ENCODE data around the gene CDH4.

Gene CDH4

DNA sequence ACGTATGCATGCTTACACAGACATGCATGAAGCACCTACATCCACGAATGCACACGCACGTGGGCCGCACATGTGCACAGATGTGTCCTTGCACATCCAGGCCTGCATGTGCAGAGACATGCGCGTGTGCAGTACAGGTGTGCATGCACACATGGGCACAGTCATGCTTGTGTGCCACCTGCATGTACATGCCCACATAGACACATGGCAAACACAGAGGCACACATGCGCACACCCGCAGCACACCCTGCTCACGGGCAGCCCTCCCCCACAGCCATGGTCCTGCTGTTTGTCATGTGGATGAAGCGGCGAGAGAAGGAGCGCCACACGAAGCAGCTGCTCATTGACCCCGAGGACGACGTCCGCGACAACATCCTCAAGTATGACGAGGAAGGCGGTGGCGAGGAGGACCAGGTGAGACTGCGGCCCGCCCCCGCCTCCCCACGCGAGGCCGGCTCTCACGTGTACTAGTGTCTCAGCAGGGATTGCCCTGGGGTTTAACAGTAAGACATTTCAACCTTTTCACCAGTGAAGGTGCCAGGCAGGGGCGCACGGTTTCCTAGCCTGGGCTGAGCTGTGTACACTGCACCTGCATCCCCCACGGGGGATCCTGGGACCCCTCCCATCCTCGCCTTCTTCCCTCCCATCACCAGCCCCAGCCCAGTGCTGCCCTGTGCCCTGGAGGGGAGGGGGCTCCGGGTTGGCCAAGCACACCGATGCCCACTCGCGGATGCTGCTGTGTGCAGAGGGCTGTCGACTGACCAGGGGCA, 680.8 kb downstream of the CDH4 start:
- DNase-seq (ENCODE audit: low spot score in 2 of 2) = peak in 1 of 2 experiments; percentile 3
- Histone ChIP-seq H3K36me3 (replicated peaks) (no peaks in the 10 kb centered on the region), H3K4me3 (no peak overlapping the region), H3K27me3 (ENCODE audit: low read depth) (no peaks in the 10 kb centered on the region), H3K4me1 (no peaks in the 10 kb centered on the region), H3K9me3 (no peaks in the 10 kb centered on the region)
- in situ Hi-C loops (cut with MboI; ENCODE audit: low sequenced_read_pairs) = no loop called here

DNA sequence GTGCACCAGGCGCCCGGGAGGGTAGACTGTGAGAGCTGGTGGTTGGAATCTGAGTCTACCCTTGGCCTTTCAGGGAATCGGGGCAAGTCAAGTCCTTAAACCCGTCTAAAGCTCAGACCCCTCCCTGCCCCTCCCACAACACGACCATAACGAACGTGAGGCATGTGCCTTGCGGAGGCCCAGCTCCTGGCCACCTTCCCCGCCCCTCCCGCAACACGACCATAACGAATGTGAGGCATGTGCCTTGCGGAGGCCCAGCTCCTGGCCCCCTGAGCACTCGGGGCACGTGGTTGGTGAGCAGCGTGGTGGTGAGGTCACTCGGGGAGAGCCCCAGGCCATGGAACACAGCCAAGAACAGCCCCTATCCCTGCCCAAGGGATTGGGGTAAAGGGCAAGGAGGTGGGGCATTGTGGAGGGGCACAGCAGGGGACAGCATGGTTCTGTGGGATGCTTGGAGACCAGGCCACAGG, 681.5 kb downstream of the CDH4 start:
- H3K4me1 ChIP-seq = no peaks in the 10 kb centered on the region
- no peaks in the 10 kb centered on the region for H3K9me3 ChIP-seq
- peak in 1 of 2 experiments; percentile 5 for DNase-seq (ENCODE audit: low spot score in 2 of 2)
- H3K36me3 ChIP-seq (replicated peaks) = no peaks in the 10 kb centered on the region
- H3K27me3 ChIP-seq (ENCODE audit: low read depth) = no peaks in the 10 kb centered on the region
- in situ Hi-C loops (cut with MboI; ENCODE audit: low sequenced_read_pairs) = no loop called here
- H3K4me3 ChIP-seq = no peak overlapping the region

DNA sequence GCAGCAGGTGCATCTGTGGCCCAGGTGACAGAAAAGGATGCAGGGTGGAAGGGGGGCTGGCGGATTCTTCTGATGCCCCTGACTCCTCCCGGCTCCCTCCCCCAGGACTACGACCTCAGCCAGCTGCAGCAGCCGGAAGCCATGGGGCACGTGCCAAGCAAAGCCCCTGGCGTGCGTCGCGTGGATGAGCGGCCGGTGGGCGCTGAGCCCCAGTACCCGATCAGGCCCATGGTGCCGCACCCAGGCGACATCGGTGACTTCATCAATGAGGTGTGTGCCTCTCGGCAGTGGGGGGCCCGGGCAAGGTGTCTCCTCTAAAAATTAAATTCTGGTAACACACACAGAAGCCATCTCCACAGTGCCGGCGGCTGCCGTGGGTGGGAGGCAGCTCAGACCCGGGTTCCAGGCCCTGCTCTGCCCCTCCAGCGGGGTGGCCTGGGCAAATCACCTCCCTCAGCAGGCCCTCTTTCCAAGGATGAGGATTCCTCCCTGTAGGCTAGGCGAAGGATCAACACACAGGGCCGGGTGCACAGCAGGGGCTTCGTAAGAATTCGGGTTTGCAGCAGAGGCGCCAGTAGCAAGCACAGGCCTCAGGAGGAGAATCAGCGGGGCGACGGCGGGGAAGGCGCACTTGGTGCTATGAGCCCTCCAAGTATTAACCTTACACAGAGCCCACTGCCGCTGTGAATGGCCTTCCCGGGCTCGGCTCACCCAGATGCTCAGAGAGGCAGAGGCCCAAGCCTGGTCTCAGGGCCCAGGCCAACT, 682.1 kb downstream of the CDH4 start:
- no peak overlapping the region for H3K4me3 ChIP-seq
- H3K27me3 ChIP-seq (ENCODE audit: low read depth) = no peaks in the 10 kb centered on the region
- no peaks in the 10 kb centered on the region for H3K36me3 ChIP-seq (replicated peaks)
- peak in 1 of 2 experiments; percentile 6 for DNase-seq (ENCODE audit: low spot score in 2 of 2)
- in situ Hi-C loops (cut with MboI; ENCODE audit: low sequenced_read_pairs) = no loop called here
- no peaks in the 10 kb centered on the region for H3K9me3 ChIP-seq
- no peaks in the 10 kb centered on the region for H3K4me1 ChIP-seq

DNA sequence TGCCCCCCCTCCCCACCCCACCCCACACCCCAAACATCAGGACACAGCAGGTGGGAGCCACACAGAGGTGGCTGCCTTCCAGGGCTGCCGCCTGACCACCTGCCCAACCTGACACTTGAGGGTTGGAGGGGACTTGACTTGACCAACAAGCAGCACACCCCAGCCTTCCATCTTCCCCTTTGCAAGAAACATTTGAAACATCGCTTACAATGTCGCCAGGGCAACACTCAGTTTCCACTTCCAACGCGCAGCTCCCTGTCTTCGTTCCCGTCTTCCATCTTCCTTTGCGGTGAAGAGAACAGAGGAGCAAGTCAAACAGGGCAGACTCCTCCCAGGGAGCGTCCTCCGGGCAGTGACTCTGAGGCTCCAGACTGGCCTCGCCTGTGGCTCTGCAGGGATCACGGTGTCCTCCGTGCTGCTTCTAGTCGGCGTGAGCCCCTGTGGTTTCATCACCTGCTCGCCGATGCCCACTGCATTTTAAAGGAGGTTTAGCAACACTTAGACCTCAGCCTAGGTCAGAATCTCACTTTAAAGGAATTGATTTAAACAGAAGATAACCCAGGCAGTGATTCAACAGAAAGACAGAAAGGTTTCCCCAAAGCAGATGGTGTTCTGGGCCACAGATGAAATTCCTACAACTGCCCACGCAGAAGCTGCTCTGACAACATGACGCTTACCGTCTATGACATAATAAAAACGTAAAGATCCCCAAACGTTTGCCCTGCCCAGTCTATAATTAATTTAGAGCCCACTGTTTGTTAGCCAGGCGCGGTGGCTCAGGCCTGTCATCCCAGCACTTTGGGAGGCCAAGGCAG, 682.9 kb downstream of the CDH4 start:
- Histone ChIP-seq H3K36me3 (replicated peaks) (no peaks in the 10 kb centered on the region), H3K27me3 (ENCODE audit: low read depth) (no peaks in the 10 kb centered on the region), H3K4me1 (no peaks in the 10 kb centered on the region), H3K4me3 (no peak overlapping the region), H3K9me3 (no peaks in the 10 kb centered on the region)
- peak in 1 of 2 experiments; percentile 3 for DNase-seq (ENCODE audit: low spot score in 2 of 2)
- in situ Hi-C loops (cut with MboI; ENCODE audit: low sequenced_read_pairs) = no loop called here

DNA sequence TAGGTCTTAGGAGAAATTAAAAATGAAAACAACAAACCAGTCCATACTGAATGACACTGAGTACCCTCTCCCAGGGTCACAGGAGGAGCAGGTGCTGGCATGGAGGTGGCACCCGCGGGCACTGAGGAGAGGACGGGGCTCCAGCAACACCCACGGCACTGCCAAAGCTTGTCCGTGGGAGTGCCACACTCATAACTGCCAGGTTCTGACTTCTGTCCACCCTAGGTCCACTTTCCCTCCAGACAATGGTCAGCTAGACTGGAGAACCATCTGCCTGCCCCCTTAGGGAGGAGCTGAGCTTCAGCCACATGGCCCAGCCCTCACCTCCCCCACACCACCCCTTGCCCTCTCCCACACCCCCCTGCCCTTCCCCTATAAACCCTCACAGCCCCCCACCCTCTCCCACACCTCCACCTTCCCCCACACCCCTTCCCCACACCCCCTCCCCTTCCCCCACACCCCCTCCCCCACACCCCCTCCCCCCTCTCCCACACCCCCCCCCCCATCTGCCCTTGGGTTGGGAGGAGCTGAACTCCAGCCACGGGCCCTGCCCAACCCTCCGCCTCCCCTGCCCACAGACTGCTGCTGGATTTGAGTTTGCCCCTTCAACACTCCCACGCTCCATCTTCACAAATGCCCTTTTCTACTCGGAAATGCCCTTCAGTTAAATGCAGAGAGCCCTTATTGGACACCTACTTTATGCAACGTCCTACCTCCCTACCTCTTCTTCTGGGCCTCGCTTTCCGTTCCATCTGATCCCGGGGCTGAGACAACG, 684.1 kb downstream of the CDH4 start:
- H3K4me1 ChIP-seq = no peaks in the 10 kb centered on the region
- in situ Hi-C loops (cut with MboI; ENCODE audit: low sequenced_read_pairs) = no loop called here
- H3K4me3 ChIP-seq = no peak overlapping the region
- no peaks in the 10 kb centered on the region for H3K36me3 ChIP-seq (replicated peaks)
- H3K9me3 ChIP-seq = no peaks in the 10 kb centered on the region
- DNase-seq (ENCODE audit: low spot score in 2 of 2) = peak in 1 of 2 experiments; percentile 1
- H3K27me3 ChIP-seq (ENCODE audit: low read depth) = no peaks in the 10 kb centered on the region

DNA sequence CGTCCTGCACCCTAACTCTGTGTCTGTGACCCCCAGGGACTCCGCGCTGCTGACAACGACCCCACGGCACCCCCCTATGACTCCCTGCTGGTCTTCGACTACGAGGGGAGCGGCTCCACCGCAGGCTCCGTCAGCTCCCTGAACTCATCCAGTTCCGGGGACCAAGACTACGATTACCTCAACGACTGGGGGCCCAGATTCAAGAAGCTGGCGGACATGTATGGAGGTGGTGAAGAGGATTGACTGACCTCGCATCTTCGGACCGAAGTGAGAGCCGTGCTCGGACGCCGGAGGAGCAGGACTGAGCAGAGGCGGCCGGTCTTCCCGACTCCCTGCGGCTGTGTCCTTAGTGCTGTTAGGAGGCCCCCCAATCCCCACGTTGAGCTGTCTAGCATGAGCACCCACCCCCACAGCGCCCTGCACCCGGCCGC, 684.7 kb downstream of the CDH4 start:
- Histone ChIP-seq H3K4me3 (no peak overlapping the region), H3K36me3 (replicated peaks) (no peaks in the 10 kb centered on the region), H3K27me3 (ENCODE audit: low read depth) (no peaks in the 10 kb centered on the region), H3K4me1 (no peaks in the 10 kb centered on the region), H3K9me3 (no peaks in the 10 kb centered on the region)
- DNase-seq (ENCODE audit: low spot score in 2 of 2) = peak in 1 of 2 experiments; percentile 4
- in situ Hi-C loops (cut with MboI; ENCODE audit: low sequenced_read_pairs) = no loop called here

DNA sequence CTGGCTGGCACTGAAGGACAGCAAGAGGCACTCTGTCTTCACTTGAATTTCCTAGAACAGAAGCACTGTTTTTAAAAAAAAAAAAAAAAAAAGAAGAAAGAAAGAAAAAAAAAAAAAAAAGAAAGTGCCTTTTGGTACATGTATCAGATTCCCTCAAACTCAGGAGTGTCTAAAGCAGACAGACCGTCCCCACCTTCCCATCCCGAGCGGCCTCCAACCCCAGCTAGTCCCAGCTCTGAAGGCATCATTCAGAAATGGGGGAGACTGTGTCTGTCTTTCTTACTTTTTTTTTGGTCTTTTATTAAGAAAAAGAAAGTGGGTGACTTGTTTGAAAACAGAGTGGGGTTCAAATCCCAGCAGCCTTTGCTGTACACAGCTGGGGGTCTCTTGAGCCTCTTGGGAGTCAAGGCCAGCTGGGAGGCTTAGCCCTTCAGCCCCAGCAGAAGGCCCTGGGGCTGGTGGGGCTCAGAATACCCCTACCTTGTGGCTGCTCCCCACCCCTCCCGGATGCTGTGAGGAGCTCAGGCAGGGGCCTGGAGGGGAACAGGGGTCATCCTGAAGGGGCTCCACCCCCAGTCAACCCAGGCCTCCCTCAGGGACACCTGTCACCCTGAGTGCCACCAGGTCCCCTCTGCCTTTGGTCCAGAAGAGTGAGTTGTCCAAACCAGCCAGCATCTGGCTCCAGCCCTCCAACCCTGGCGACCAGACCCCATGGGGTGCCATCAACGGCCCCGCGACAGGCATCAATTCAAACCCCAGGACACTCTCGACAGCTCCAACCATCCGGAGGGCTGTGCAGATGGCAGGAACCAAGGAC, 685.3 kb downstream of the CDH4 start:
- Histone ChIP-seq H3K4me3 (no peak overlapping the region), H3K9me3 (no peaks in the 10 kb centered on the region), H3K27me3 (ENCODE audit: low read depth) (no peaks in the 10 kb centered on the region), H3K4me1 (no peaks in the 10 kb centered on the region), H3K36me3 (replicated peaks) (no peaks in the 10 kb centered on the region)
- in situ Hi-C loops (cut with MboI; ENCODE audit: low sequenced_read_pairs) = no loop called here
- DNase-seq (ENCODE audit: low spot score in 2 of 2) = no peak

DNA sequence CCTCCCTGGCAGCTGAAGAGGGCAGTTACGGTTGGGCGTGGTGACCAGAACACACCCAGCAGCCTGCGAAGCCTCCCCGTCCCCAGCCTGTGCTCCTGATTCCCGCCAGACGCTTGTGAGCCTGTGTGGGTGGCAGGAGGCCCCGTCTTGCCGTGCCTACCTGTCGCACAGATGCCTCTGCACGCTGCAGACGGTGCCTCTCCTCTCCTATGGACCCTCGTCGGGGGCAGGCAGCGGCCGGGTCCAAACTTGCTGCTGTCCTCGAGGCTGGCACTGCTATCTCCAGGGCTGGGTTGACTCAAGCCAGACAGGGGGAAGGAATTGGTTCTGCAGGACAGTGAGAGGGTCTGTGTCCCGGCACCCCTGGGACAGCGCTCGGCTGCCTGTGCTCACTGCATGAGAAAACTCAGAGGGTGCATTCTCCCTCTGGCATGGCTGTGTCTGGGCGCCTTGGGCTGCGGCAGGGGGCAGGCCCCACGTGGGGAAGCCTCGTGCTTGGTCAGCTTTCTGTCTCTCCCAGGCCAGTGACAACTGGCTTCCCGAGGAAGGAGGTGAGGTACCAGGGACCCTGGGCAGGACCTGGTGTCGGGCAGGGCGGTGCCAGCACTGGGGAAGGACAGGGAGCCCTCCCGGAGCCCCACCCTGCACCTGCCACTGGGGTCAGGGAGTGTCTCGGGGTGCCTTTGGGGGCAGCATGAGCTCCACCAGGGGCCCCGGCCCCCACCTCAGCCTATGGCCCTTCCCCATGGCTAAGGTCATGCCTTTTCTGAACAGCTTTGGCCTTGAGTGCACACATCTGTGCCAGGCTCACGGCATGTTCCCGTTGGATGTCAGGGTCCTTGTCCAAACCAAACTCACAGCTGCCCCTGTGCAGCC, 686.1 kb downstream of the CDH4 start:
- in situ Hi-C loops (cut with MboI; ENCODE audit: low sequenced_read_pairs) = no loop called here
- Histone ChIP-seq H3K36me3 (replicated peaks) (no peaks in the 10 kb centered on the region), H3K27me3 (ENCODE audit: low read depth) (no peaks in the 10 kb centered on the region), H3K9me3 (no peaks in the 10 kb centered on the region), H3K4me3 (no peak overlapping the region), H3K4me1 (no peaks in the 10 kb centered on the region)
- DNase-seq (ENCODE audit: low spot score in 2 of 2) = no peak

DNA sequence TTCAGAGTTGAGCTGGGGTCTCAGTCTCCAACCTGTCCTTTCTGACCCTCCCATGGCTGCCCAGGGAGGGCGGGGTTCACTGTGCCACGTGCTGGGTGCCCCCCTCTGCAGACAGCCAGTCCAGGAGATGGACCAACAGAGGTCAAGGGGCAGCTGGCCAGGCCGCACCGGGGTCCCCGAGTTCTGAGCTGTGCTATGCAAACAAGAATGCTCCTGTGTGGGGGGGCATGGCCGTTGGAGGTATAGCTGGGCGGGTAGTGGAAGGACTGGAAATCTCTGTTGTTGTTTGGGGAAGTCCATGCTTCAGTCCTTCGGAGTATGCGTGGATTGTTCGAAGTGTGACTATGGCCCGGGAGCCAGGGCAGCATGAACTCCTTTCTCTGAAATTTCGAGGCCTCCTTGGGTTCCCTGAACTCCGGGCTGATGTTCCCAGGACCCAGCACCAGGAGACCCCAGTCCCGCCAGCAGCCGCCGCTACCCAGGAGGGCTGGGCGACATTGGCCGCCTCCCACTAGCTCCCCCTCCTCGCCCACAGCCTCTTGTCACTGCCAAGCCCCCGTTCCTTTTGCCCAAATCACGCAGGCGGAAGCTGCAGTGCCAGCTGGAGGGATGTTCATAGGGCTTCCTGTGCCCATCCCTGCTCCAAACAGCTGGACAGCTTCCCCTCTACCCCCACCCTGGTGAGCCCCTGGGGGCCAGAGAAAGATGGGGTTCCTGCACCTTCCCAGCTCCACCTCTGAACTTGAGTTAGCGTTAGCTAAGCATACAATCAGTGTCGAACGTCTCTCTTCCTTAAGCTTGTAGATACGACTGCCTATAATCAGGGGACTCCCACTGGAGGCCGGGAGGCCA, 687.0 kb downstream of the CDH4 start:
- H3K9me3 ChIP-seq = no peaks in the 10 kb centered on the region
- no peaks in the 10 kb centered on the region for H3K4me1 ChIP-seq
- no peak overlapping the region for H3K4me3 ChIP-seq
- in situ Hi-C loops (cut with MboI; ENCODE audit: low sequenced_read_pairs) = no loop called here
- DNase-seq (ENCODE audit: low spot score in 2 of 2) = peak in 1 of 2 experiments; percentile 3
- H3K36me3 ChIP-seq (replicated peaks) = no peaks in the 10 kb centered on the region
- H3K27me3 ChIP-seq (ENCODE audit: low read depth) = no peaks in the 10 kb centered on the region

DNA sequence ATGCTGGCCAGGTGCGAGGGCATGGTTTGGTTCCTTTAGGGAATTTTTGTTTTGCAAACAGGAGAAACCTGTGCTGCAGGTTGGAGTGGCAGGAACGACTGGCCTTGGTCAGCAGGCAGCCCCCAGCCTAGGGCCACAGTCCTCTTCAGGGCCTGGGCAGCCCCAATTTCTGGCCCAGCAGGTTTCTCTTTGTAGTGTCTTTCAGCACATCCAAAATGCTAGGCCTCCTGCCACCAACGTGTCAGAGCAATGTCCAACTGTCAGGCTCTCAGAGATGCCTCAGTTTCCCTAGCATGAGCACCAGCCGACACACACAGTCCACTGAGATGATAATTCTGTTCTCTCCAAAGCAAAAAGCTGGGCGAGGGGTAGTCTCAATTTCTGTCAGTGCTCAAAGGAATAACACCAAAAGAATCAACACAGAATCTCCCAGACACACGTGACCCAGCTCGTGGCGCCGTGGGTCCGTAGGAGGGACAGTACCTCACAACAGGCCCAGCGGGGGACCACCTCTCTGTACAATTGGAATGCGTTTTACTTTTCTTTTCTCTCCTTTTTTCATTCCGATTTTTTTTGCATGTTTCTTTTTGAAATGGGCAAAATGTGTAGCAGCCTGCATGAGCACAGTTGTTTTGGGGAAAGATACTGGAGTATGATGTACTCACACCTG, 687.8 kb downstream of the CDH4 start:
- in situ Hi-C loops (cut with MboI; ENCODE audit: low sequenced_read_pairs) = no loop called here
- Histone ChIP-seq H3K4me3 (no peak overlapping the region), H3K9me3 (no peaks in the 10 kb centered on the region), H3K4me1 (no peaks in the 10 kb centered on the region), H3K36me3 (replicated peaks) (no peaks in the 10 kb centered on the region), H3K27me3 (ENCODE audit: low read depth) (no peaks in the 10 kb centered on the region)
- DNase-seq (ENCODE audit: low spot score in 2 of 2) = peak in 1 of 2 experiments; percentile 1

DNA sequence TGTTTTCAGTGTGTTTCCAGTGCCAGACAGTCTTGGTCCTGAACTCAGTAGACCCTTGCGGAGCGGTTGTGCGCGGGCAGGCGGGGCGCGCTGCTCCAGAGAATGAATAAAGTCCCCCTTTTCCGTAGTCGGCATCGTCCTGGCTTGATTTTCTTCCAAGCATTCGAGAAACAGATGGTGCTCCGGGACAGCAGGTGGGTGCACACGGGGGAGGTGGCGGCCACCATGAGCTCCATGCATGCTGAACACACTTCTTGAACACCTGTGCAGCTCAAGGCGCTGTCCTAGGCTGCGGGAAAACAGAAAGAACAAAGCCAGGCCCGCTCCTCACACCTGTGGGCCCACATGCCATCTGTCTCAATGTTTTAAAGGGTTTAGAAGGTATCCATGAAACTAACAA, 688.4 kb downstream of the CDH4 start:
- no peaks in the 10 kb centered on the region for H3K9me3 ChIP-seq
- peak in 1 of 2 experiments; percentile 1 for DNase-seq (ENCODE audit: low spot score in 2 of 2)
- no peaks in the 10 kb centered on the region for H3K36me3 ChIP-seq (replicated peaks)
- no peaks in the 10 kb centered on the region for H3K27me3 ChIP-seq (ENCODE audit: low read depth)
- in situ Hi-C loops (cut with MboI; ENCODE audit: low sequenced_read_pairs) = no loop called here
- no peaks in the 10 kb centered on the region for H3K4me1 ChIP-seq
- H3K4me3 ChIP-seq = no peak overlapping the region

Data from HAP-1 (cell line).